NCI-H82 treated with DMSO at 0.1 percent for 48 hours (cell line): Measurements from ENCODE around the gene TASL.
"Not testable (repeated sequence)": the region's sequence is repeated elsewhere in the genome, so short reads cannot be mapped to it uniquely, and the experiment has no call there.

Source experiments
- DNase-seq: peaks from one replicate; lab custom pipeline; 2025; ENCODE audit not compliant: unreplicated experiment; lab: John Stamatoyannopoulos, UW

The TASL gene, protein sequence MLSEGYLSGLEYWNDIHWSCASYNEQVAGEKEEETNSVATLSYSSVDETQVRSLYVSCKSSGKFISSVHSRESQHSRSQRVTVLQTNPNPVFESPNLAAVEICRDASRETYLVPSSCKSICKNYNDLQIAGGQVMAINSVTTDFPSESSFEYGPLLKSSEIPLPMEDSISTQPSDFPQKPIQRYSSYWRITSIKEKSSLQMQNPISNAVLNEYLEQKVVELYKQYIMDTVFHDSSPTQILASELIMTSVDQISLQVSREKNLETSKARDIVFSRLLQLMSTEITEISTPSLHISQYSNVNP

DNA sequence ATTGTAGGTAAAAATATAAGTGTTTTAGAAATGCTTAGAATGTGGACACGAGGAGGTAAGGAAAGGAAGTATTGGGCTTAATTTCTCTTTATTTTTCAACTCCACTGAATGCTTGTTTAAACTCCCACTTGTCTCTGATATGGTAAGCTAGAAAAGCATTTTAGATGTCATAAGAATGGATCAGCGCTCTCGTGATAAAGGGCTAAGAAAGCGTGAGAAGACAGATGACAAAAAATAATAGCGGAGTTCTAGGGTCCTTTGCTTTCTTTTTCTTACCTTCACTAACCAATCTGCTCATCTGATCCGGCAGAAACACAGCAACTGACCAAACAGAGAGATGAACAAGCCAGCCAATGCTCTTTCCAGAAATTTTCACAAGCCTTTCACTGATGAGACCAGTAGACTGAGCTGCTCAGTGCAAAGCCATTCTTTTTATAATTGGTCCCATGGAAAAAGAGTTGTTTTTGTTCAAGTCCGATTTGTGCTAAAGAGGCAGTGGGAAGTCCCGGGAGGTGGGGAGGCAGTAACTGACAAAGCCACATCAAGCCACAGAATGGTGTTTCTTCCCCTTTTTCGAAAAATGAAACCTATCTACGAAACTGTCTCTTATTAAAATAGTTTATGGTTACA, at the start of gene TASL:
Gene TASL (minus strand): TSS at position 405 of the 630 bp plus-strand sequence. CDS start 17,411 bp downstream, outside the sequence.
- no peak for DNase-seq

GRCh38 chrX:30626402-30626801, 48.8 kb upstream of the TASL start:
- no peak for DNase-seq

DNA sequence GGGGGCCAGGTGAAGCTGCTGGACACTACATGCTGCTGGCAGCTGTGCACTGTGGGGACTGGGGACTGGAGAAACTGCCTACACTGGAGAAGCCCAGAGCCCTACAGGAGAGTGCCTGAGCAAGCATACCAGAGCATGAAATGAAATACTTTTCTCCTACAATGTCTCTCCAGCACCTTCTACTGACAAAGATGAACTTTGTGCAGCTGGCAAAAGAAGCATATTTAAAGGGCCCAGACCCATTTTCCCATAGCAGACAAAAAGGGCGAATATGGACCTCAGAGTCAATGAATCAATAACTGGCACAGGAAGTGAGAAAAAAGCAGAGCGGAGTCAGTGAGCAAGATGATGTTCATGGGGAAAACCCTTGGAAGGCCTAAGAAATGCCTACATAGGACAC, 44.8 kb upstream of the TASL start:
- no peak for DNase-seq

GRCh38 chrX:30620980-30621618, 43.5 kb upstream of the TASL start:
- no peak for DNase-seq

GRCh38 chrX:30620125-30620524, 42.6 kb upstream of the TASL start:
- DNase-seq: no peak

- DNase-seq: peak; percentile 10
These were observed 40.7 kb upstream of the TASL start for GRCh38 chrX:30618160-30618765.

DNA sequence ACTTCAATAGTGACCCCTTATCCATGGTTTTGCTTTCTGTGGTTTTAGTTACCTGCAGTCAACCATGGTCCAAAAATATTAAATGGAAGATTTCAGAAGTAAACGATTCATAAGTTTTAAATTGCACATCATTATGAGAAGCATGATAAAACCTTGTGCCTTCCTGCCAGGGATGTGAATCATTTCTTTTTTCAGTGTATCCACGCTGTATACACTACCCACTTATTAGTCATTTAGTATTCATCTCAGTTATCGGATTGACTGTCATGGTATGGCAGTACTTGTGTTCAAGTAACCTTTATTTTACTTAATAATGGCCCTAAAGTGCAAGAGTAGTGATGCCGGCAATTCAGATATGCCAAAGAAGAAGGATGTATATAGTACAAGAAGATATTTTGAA, 37.7 kb upstream of the TASL start:
- no peak for DNase-seq

GRCh38 chrX:30613721-30614120, 36.2 kb upstream of the TASL start:
- no peak for DNase-seq

GRCh38 chrX:30612250-30612655, 34.7 kb upstream of the TASL start:
- no peak for DNase-seq

GRCh38 chrX:30610026-30610425, 32.5 kb upstream of the TASL start:
- DNase-seq: no peak

GRCh38 chrX:30607155-30607554, 29.6 kb upstream of the TASL start:
- DNase-seq: no peak

DNA sequence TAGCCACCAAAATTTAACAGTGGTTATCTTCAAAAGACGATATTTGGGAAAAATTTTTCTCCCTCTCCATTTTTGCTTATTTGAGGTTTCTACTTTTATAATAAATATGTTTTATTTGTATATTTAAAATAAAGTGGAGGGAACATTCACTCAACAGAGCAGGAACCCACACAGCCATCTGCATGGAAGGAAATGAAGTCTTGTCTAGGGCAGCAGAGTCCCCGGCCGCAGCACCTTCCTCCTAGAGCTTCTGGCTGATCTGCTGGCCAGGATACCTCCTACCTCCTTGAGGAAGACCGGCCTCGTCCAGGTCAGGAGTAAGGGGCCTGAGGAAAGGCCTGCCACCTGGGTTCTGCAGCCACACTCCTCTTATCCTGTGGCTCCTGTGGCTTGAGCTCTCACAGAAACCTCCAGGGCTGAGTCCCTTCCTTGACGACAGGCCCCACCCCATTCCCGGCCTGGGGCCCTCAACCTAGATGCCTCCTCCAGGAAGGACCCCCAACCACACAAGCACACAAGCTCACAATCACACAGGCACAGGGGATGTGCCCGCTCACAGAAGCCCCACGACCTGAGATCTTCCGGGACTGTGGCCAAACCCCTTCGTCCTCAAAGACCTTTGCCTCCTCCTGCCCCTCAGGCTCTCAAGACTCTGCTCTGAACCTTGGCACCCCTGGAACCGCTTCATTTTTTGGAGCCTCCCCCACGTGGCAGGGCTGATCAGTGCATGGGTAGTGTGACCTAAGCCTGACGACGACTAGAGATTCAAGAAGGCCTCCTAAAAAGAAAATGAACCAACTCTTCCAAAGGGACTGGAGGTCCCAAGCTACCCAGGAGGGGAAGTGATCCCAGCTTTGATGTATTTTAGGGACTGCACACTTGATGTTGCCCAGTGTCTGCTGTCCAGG, 23.0 kb upstream of the TASL start:
- not testable (repeated sequence) for DNase-seq

- no peak for DNase-seq
These were observed 19.8 kb upstream of the TASL start for GRCh38 chrX:30597216-30598012.

DNA sequence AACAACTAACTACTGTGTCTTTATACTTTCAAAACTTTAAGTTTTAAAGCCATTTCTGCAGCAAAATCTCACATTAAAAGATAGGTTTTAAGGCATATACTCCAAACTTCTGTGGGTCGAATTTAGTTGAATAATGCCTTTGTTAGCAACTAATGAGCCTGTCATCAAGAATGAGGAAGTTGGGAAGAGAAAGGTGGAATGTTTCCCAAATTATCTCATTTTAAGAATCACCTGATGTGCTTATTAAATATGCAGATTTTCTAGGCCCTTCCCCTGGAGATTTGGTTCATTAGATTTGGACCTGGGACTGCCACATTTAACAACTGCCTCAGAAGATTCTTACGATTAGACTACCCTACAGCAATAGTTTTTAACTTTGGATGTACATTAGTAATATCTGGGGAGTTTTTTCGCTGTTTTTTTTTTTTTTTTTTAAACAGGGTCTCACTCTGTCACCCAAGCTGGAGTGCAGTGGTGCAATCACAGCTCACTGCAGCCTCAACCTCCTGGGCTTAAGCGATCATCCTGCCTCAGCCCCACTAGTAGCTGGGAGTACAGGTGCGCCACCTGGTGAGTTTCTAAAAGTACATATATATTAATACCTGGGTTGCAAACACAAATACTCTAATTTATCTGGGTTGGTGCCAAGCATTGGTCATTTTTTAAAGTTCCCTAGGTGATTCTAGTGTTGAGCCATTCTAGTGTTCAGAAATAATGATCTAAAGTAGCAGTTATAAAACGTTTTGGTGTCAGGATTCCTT, 16.1 kb upstream of the TASL start:
- DNase-seq: no peak

DNA sequence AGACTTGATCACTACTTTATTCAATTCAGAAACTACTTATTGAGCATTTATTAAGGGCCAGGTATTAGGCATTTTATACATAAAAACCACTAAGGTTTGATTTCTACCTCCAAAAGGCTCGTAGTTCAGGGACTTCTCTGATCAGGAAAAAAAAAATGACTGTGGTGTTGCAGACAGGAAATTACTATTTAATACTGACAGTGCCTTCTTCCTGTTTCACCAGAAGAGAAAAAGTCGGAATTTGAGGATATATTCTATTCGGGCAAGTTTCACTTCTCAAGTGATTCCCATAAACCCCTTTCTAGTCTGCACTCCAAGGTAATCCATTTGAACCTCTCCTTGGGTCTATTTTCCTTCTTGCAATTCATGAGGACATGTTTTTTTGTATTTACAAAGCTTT, 15.3 kb upstream of the TASL start:
- DNase-seq: no peak

DNA sequence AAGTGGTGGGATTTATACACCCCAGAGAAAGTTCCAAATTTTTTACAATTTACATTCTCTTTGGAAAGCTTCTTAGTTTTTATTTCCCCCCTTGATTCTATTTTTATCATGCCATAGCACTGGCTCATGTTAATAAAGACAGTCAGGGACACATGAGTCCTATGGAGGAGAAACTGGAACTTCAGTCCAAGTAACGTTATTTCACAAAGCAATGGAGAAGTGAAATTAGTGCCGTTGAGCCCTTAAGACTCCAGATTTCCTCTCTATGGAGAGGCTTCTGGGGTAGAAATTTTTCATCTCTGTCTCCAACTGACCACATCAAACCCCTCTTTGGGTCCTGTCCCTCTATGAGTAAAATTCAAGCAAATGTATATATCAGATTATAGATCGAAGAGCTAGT, 12.8 kb upstream of the TASL start:
- no peak for DNase-seq

GRCh38 chrX:30589146-30589888, 11.8 kb upstream of the TASL start:
- DNase-seq: no peak

GRCh38 chrX:30586516-30586915, 8.9 kb upstream of the TASL start:
- DNase-seq: no peak

DNA sequence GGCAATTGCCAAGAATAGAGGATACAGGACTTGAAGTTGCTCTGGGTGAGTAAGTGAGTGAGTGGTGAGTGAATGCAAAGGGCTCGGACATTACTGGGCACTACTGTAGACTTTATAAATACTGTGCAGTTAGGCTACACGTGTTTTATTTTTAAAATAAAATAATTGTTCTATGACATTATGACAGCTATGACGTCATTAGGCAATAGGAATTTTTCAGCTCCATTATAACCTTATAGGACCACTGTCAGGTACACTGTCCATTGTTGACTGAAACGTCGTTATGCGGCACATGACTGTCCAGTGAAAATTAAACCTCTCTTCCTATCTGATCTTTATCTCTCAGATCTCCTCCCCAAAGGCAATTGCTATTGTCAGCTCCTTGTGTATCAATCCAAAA, 5.1 kb upstream of the TASL start:
- no peak for DNase-seq
